Smooth muscle cell (in vitro differentiated cells): ENCODE data around the gene C14orf132. TPM values are rescaled to one million over a fixed set of nuclear protein-coding genes. Genes with fewer than 3 reads are reported as not detected.

Experiments
- DNase-seq: peaks from one replicate; lab custom pipeline; 2025; ENCODE audit not compliant: unreplicated experiment; lab: John Stamatoyannopoulos, UW
- H2AFZ ChIP-seq: fragments of 200-600 bp; sonication (generic); 2 replicates; pipeline ENCODE4 v1.6.0; 2016; ENCODE audit warnings: antibody characterized with exemption, low read depth, mild to moderate bottlenecking
- H3F3A ChIP-seq: fragments of 200-600 bp; sonication (generic); 2 replicates; pipeline ENCODE4 v1.6.0; 2017; ENCODE audit warnings: antibody characterized with exemption, low read depth
- H3K27ac ChIP-seq: fragments of 200-600 bp; sonication (generic); 2 replicates; pipeline ENCODE4 v1.5.1; 2016; ENCODE audit warnings: low read depth, mild to moderate bottlenecking
- H3K27me3 ChIP-seq: fragments of 200-600 bp; sonication (generic); 2 replicates; pipeline ENCODE4 v1.6.1; 2016; ENCODE audit warnings: low read depth, mild to moderate bottlenecking
- H3K36me3 ChIP-seq: fragments of 200-600 bp; sonication (generic); 2 replicates; pipeline ENCODE4 v1.5.1; 2016; ENCODE audit warnings: low read depth
- H3K4me1 ChIP-seq: fragments of 200-600 bp; sonication (generic); 2 replicates; pipeline ENCODE4 v1.5.1; 2016; ENCODE audit warnings: low read depth
- H3K4me2 ChIP-seq: fragments of 200-600 bp; sonication (generic); 2 replicates; pipeline ENCODE4 v1.6.0; 2016; ENCODE audit warnings: mild to moderate bottlenecking
- H3K4me3 ChIP-seq: fragments of 200-600 bp; sonication (generic); 2 replicates; pipeline ENCODE4 v1.5.1; 2016; ENCODE audit warnings: mild to moderate bottlenecking
- H3K79me2 ChIP-seq: fragments of 200-600 bp; sonication (generic); 2 replicates; pipeline ENCODE4 v1.6.0; 2016; ENCODE audit warnings: low read depth, mild to moderate bottlenecking
- H3K9ac ChIP-seq: fragments of 200-600 bp; sonication (generic); 2 replicates; pipeline ENCODE4 v1.6.0; 2016; ENCODE audit warnings: low read depth
- H3K9me3 ChIP-seq: fragments of 200-600 bp; sonication (generic); replicated peaks from 2 replicates; pipeline ENCODE4 v1.5.1; 2016; ENCODE audit warnings: low read depth
- H4K20me1 ChIP-seq: fragments of 200-600 bp; sonication (generic); 2 replicates; pipeline ENCODE4 v1.6.0; 2016; ENCODE audit warnings: low read depth
- CTCF ChIP-seq: fragments of 200-600 bp; sonication (generic); IDR thresholded peaks from 2 replicates; pipeline ENCODE4 v1.5.1; 2017; ENCODE audit warnings: borderline replicate concordance, mild to moderate bottlenecking, antibody characterized with exemption; ENCODE audit not compliant: insufficient read depth, poor library complexity, severe bottlenecking
- WGBS: methylation state at CpG from one replicate; pipeline ENCODE4 v1.1.7; 2016; ENCODE audit warnings: low lambda C conversion rate; 5-methylcytosine and 5-hydroxymethylcytosine counted together
- polyA plus RNA-seq: library from polyadenylated mRNA; unstranded; fragments of >200 nt; fragmentation: Nextera tagmentation; extraction: Ambion mirVana; gene quantifications from 2 replicates; pipeline ENCODE4 v1.2.1, GENCODE V29; 2016
- total RNA-seq: library from RNA; depleted of rRNA; stranded (reverse); fragments of >200 nt; gene quantifications from 2 replicates; pipeline ENCODE4 v1.2.3, GENCODE V29; 2014

The C14orf132 gene
- total and polyA plus RNA-seq, 2 experiments from 2014 or later, result 35.5 to 38.0 TPM

GRCh38 chr14:96122496-96122895 lies 83.3 kb downstream of the C14orf132 start:
- Histone ChIP-seq H3K27me3 (no peaks in the 10 kb centered on the region), H3F3A (peaks cover 14% of the 10 kb centered on the region), H3K9ac (peak overlapping the region; percentile 84), H3K36me3 (no peaks in the 10 kb centered on the region), H3K27ac (peak overlapping the region; percentile 99), H3K9me3 (no peaks in the 10 kb centered on the region), H3K4me1 (peaks cover 9% of the 10 kb centered on the region), H3K4me2 (peak overlapping the region; percentile 80), H3K79me2 (no peaks in the 10 kb centered on the region), H4K20me1 (no peaks in the 10 kb centered on the region), H2AFZ (peak overlapping the region; percentile 25), H3K4me3 (no peak overlapping the region)
- 19% methylated on average over 6 of the region's 6 CpGs for WGBS
- no peak for DNase-seq
- no peak for TF ChIP-seq CTCF

GRCh38 chr14:96125536-96125935 lies 86.4 kb downstream of the C14orf132 start:
- WGBS, result 70% methylated on average over 3 of the region's 3 CpGs
- DNase-seq, result no peak
- H3K36me3 ChIP-seq, result no peaks in the 10 kb centered on the region
- no peaks in the 10 kb centered on the region for H3K27me3 ChIP-seq
- peaks cover 7% of the 10 kb centered on the region for H3K4me1 ChIP-seq
- H3F3A ChIP-seq, result peaks cover 9% of the 10 kb centered on the region
- no peaks in the 10 kb centered on the region for H4K20me1 ChIP-seq
- H3K79me2 ChIP-seq, result no peaks in the 10 kb centered on the region
- H3K9ac ChIP-seq, result no peak overlapping the region
- TF ChIP-seq CTCF, result no peak
- no peak overlapping the region for H3K4me3 ChIP-seq
- no peak overlapping the region for H3K27ac ChIP-seq
- H2AFZ ChIP-seq, result no peak overlapping the region
- H3K4me2 ChIP-seq, result no peak overlapping the region
- H3K9me3 ChIP-seq, result no peaks in the 10 kb centered on the region

GRCh38 chr14:96126339-96126782 lies 87.2 kb downstream of the C14orf132 start:
- no peak overlapping the region for H3K27ac ChIP-seq
- H3K9ac ChIP-seq, result no peak overlapping the region
- WGBS, result 71% methylated on average over 7 of the region's 7 CpGs
- no peak for DNase-seq
- H3K4me2 ChIP-seq, result no peak overlapping the region
- H4K20me1 ChIP-seq, result no peaks in the 10 kb centered on the region
- no peak for TF ChIP-seq CTCF
- no peaks in the 10 kb centered on the region for H3K9me3 ChIP-seq
- no peak overlapping the region for H3K4me3 ChIP-seq
- no peaks in the 10 kb centered on the region for H3K79me2 ChIP-seq
- H3K4me1 ChIP-seq, result peaks cover 6% of the 10 kb centered on the region
- peaks cover under 1% of the 10 kb centered on the region for H3F3A ChIP-seq
- H3K36me3 ChIP-seq, result no peaks in the 10 kb centered on the region
- no peak overlapping the region for H2AFZ ChIP-seq
- no peaks in the 10 kb centered on the region for H3K27me3 ChIP-seq

GRCh38 chr14:96126783-96127271 lies 87.7 kb downstream of the C14orf132 start:
- no peaks in the 10 kb centered on the region for H3K36me3 ChIP-seq
- H3K79me2 ChIP-seq, result no peaks in the 10 kb centered on the region
- no peak overlapping the region for H3K4me2 ChIP-seq
- WGBS, result 87% methylated on average over 5 of the region's 5 CpGs
- peaks cover under 1% of the 10 kb centered on the region for H3K4me1 ChIP-seq
- no peak for DNase-seq
- no peaks in the 10 kb centered on the region for H3F3A ChIP-seq
- no peak overlapping the region for H2AFZ ChIP-seq
- H3K27me3 ChIP-seq, result no peaks in the 10 kb centered on the region
- H3K27ac ChIP-seq, result no peak overlapping the region
- no peaks in the 10 kb centered on the region for H3K9me3 ChIP-seq
- no peak overlapping the region for H3K4me3 ChIP-seq
- H3K9ac ChIP-seq, result no peak overlapping the region
- no peaks in the 10 kb centered on the region for H4K20me1 ChIP-seq
- TF ChIP-seq CTCF, result no peak
